ENCODE data around the gene NTM.

The NTM gene

DNA sequence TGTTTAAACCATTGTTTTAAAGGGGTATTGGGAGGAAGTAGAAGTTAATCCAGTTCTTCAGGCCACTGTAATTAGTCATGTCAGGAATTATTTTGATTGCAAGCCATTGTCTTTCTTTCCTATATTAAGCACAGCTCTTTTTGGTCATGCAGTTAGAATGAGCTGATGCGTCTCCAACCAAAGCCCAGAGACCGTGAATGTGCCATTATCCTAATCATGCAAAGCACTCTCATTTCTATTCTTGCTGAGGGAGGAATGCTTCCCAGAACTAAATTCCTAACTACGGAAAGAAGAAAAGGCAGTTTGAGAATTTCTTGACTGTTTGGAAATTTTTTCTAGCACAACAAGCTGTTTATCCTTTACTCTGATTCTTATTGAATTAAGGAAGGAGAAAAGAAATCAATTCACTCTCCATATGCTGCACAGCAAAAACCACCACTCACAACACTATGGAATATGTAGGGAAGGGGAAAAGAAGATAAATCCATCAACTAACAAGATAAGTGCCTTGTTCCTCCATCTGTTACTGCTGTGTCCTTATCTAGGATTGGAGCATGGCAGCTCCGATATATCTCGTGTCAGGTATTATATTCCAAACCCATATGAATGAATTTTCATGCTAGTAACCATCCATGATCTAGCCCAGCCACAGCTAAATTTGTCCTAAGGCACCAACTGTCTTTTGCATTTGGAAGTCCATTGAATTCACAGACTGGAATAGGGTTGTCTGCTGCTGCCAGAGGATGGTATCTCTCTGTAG, 70.8 kb downstream of the NTM start:
- Histone ChIP-seq H3K4me1 (ENCODE audit: control insufficient read depth in 1 of 2, insufficient read depth in 2 of 2, low read length in 2 of 2) (no peaks in the 10 kb centered on the region), H3K9ac (ENCODE audit: low read depth in 1 of 2, low read length in 2 of 2) (no peak overlapping the region), H3K4me3 (ENCODE audit: low read depth in 1 of 2, low read length in 2 of 2) (no peak overlapping the region), H3K27ac (ENCODE audit: low read depth, low read length) (no peak overlapping the region), H3K36me3 (ENCODE audit: control insufficient read depth in 1 of 2, insufficient read depth in 2 of 2, low read length in 2 of 2) (no peaks in the 10 kb centered on the region), H3K27me3 (ENCODE audit: control insufficient read depth in 1 of 2, insufficient read depth in 2 of 2, low read length in 2 of 2) (no peaks in the 10 kb centered on the region), H3K9me3 (ENCODE audit: control insufficient read depth in 1 of 2, low read length in 2 of 2) (peaks cover 0 to 5% of the 10 kb centered on the region in 2 donors)

- H3K36me3 ChIP-seq (ENCODE audit: control insufficient read depth in 1 of 2, insufficient read depth in 2 of 2, low read length in 2 of 2): no peaks in the 10 kb centered on the region
These were observed 76.3 kb downstream of the NTM start for GRCh38 chr11:131446590-131447275.

GRCh38 chr11:131447277-131447815, 76.9 kb downstream of the NTM start:
- no peaks in the 10 kb centered on the region for H3K27me3 ChIP-seq (ENCODE audit: control insufficient read depth in 1 of 2, insufficient read depth in 2 of 2, low read length in 2 of 2)
- H3K27ac ChIP-seq (ENCODE audit: low read depth, low read length): no peak overlapping the region
- no peaks in the 10 kb centered on the region for H3K36me3 ChIP-seq (ENCODE audit: control insufficient read depth in 1 of 2, insufficient read depth in 2 of 2, low read length in 2 of 2)
- H3K9me3 ChIP-seq (ENCODE audit: control insufficient read depth in 1 of 2, low read length in 2 of 2): no peaks in the 10 kb centered on the region
- H3K9ac ChIP-seq (ENCODE audit: low read depth in 1 of 2, low read length in 2 of 2): no peak overlapping the region
- no peaks in the 10 kb centered on the region for H3K4me1 ChIP-seq (ENCODE audit: control insufficient read depth in 1 of 2, insufficient read depth in 2 of 2, low read length in 2 of 2)
- H3K4me3 ChIP-seq (ENCODE audit: low read depth in 1 of 2, low read length in 2 of 2): no peak overlapping the region

More at GRCh38 chr11:131446590-131447275, 76.3 kb downstream of the NTM start:
- Histone ChIP-seq H3K9me3 (ENCODE audit: control insufficient read depth in 1 of 2, low read length in 2 of 2) (no peaks in the 10 kb centered on the region), H3K9ac (ENCODE audit: low read depth in 1 of 2, low read length in 2 of 2) (no peak overlapping the region), H3K27ac (ENCODE audit: low read depth, low read length) (no peak overlapping the region), H3K27me3 (ENCODE audit: control insufficient read depth in 1 of 2, insufficient read depth in 2 of 2, low read length in 2 of 2) (no peaks in the 10 kb centered on the region), H3K4me1 (ENCODE audit: control insufficient read depth in 1 of 2, insufficient read depth in 2 of 2, low read length in 2 of 2) (no peaks in the 10 kb centered on the region), H3K4me3 (ENCODE audit: low read depth in 1 of 2, low read length in 2 of 2) (no peak overlapping the region)

DNA sequence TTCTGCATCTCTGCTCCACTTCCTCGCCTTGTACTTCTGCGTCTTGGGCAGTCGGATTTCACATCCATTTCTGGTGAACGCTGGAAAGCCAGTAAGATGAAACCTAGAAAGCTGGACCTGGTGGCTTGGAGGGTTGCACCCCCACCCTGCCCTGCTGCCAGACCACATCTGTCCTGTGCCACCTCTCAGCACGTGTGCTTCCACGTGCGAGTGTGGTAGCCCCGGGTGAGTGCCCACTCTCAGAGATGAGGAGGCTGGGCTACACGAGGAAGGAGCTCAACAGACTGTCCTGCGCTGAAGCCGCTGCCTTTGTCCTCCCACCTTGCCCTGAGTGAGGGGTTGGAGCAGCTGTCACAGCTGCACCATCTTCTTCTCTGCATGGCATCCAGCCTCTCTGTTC, 77.5 kb downstream of the NTM start:
- Histone ChIP-seq H3K27ac (ENCODE audit: low read depth, low read length) (no peak overlapping the region), H3K36me3 (ENCODE audit: control insufficient read depth in 1 of 2, insufficient read depth in 2 of 2, low read length in 2 of 2) (no peaks in the 10 kb centered on the region), H3K4me1 (ENCODE audit: control insufficient read depth in 1 of 2, insufficient read depth in 2 of 2, low read length in 2 of 2) (no peaks in the 10 kb centered on the region), H3K9me3 (ENCODE audit: control insufficient read depth in 1 of 2, low read length in 2 of 2) (no peaks in the 10 kb centered on the region), H3K4me3 (ENCODE audit: low read depth in 1 of 2, low read length in 2 of 2) (no peak overlapping the region), H3K27me3 (ENCODE audit: control insufficient read depth in 1 of 2, insufficient read depth in 2 of 2, low read length in 2 of 2) (no peaks in the 10 kb centered on the region), H3K9ac (ENCODE audit: low read depth in 1 of 2, low read length in 2 of 2) (no peak overlapping the region)

DNA sequence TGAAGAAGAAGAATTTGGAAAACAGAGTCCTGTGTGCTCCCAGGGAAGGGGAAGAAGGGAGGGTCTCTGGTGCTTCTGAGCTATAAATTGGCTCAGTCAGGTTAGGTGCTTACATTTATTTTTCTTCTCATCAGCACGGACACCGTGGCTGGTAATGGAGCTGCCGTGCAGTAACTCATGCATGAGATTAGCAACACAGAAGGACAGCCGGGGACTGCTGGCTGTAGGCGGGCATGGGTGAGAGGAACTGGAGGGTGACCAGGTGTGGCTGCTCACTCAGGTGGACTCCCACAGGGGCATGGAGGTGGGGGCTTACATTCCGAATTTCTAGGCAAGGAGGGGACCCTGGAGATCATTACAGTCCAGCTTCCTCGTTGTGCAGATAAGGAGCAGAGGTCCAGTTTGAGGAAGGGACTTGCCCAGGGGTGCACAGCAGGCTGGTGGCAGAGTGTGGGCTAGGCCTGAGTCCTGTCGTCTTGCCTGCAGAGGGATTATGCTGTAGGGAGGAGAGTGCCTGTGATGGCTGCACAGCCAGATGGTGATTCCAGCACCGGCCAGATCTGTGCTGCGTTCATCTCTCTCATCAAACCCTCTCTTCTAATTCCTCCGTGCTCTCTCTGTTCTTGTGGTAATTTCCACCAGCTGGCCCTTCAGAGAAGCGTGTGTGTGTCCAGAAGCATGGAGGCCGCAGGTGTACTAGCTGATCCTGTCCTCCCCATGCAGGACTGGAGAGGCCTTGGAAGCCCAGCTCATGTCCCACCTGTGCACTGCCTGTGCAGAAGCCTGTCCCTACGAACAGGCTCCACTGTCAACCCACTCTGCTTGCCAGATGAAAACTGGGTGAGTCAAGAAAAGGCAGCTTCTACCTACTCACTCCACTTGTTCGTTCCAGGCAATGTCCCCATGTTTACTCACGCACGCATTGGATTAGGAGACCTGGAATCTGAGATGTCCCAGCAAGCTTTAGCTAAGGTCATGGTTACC, 78.9 kb downstream of the NTM start:
- H3K9ac ChIP-seq (ENCODE audit: low read depth in 1 of 2, low read length in 2 of 2): no peak overlapping the region
- no peaks in the 10 kb centered on the region for H3K36me3 ChIP-seq (ENCODE audit: control insufficient read depth in 1 of 2, insufficient read depth in 2 of 2, low read length in 2 of 2)
- H3K27ac ChIP-seq (ENCODE audit: low read depth, low read length): no peak overlapping the region
- no peaks in the 10 kb centered on the region for H3K27me3 ChIP-seq (ENCODE audit: control insufficient read depth in 1 of 2, insufficient read depth in 2 of 2, low read length in 2 of 2)
- H3K4me1 ChIP-seq (ENCODE audit: control insufficient read depth in 1 of 2, insufficient read depth in 2 of 2, low read length in 2 of 2): no peaks in the 10 kb centered on the region
- H3K9me3 ChIP-seq (ENCODE audit: control insufficient read depth in 1 of 2, low read length in 2 of 2): no peaks in the 10 kb centered on the region
- no peak overlapping the region for H3K4me3 ChIP-seq (ENCODE audit: low read depth in 1 of 2, low read length in 2 of 2)

- no peak overlapping the region for H3K27ac ChIP-seq (ENCODE audit: low read depth, low read length)
- H3K4me3 ChIP-seq (ENCODE audit: low read depth in 1 of 2, low read length in 2 of 2): no peak overlapping the region
- no peak overlapping the region for H3K9ac ChIP-seq (ENCODE audit: low read depth in 1 of 2, low read length in 2 of 2)
These were observed 84.1 kb downstream of the NTM start for GRCh38 chr11:131454490-131454889.

DNA sequence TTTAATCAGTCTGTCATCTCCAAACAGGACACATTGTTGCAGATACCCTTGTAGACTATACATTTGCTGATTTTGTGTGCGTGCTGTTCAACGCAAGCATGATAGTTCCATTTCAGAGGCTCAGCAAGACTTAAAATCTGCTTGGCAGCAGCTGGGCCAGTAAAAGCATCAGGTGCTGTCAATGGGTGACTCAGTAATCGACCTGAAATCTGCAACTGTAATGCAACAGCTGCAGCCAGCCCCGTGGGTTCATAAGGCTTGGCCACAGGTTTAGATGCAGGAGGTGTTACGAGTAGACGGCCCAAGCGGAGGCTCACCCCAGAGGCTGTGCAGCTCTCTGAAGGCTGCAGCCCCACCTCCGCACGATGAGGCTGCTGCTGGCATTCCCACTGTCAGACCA, 84.6 kb downstream of the NTM start:
- Histone ChIP-seq H3K9me3 (ENCODE audit: control insufficient read depth in 1 of 2, low read length in 2 of 2) (no peaks in the 10 kb centered on the region), H3K4me3 (ENCODE audit: low read depth in 1 of 2, low read length in 2 of 2) (no peak overlapping the region), H3K4me1 (ENCODE audit: control insufficient read depth in 1 of 2, insufficient read depth in 2 of 2, low read length in 2 of 2) (no peaks in the 10 kb centered on the region), H3K27me3 (ENCODE audit: control insufficient read depth in 1 of 2, insufficient read depth in 2 of 2, low read length in 2 of 2) (peaks cover 0 to 4% of the 10 kb centered on the region in 2 donors), H3K27ac (ENCODE audit: low read depth, low read length) (no peak overlapping the region), H3K36me3 (ENCODE audit: control insufficient read depth in 1 of 2, insufficient read depth in 2 of 2, low read length in 2 of 2) (no peaks in the 10 kb centered on the region), H3K9ac (ENCODE audit: low read depth in 1 of 2, low read length in 2 of 2) (no peak overlapping the region)

More at GRCh38 chr11:131454490-131454889, 84.1 kb downstream of the NTM start:
- Histone ChIP-seq H3K27me3 (ENCODE audit: control insufficient read depth in 1 of 2, insufficient read depth in 2 of 2, low read length in 2 of 2) (peaks cover 0 to 4% of the 10 kb centered on the region in 2 donors), H3K4me1 (ENCODE audit: control insufficient read depth in 1 of 2, insufficient read depth in 2 of 2, low read length in 2 of 2) (no peaks in the 10 kb centered on the region), H3K36me3 (ENCODE audit: control insufficient read depth in 1 of 2, insufficient read depth in 2 of 2, low read length in 2 of 2) (no peaks in the 10 kb centered on the region), H3K9me3 (ENCODE audit: control insufficient read depth in 1 of 2, low read length in 2 of 2) (no peaks in the 10 kb centered on the region)

GRCh38 chr11:131455843-131456704, 85.7 kb downstream of the NTM start:
- Histone ChIP-seq H3K9me3 (ENCODE audit: control insufficient read depth in 1 of 2, low read length in 2 of 2) (no peaks in the 10 kb centered on the region), H3K36me3 (ENCODE audit: control insufficient read depth in 1 of 2, insufficient read depth in 2 of 2, low read length in 2 of 2) (no peaks in the 10 kb centered on the region), H3K4me3 (ENCODE audit: low read depth in 1 of 2, low read length in 2 of 2) (no peak overlapping the region), H3K27ac (ENCODE audit: low read depth, low read length) (no peak overlapping the region), H3K9ac (ENCODE audit: low read depth in 1 of 2, low read length in 2 of 2) (no peak overlapping the region), H3K27me3 (ENCODE audit: control insufficient read depth in 1 of 2, insufficient read depth in 2 of 2, low read length in 2 of 2) (peaks cover 0 to 4% of the 10 kb centered on the region in 2 donors), H3K4me1 (ENCODE audit: control insufficient read depth in 1 of 2, insufficient read depth in 2 of 2, low read length in 2 of 2) (no peaks in the 10 kb centered on the region)

DNA sequence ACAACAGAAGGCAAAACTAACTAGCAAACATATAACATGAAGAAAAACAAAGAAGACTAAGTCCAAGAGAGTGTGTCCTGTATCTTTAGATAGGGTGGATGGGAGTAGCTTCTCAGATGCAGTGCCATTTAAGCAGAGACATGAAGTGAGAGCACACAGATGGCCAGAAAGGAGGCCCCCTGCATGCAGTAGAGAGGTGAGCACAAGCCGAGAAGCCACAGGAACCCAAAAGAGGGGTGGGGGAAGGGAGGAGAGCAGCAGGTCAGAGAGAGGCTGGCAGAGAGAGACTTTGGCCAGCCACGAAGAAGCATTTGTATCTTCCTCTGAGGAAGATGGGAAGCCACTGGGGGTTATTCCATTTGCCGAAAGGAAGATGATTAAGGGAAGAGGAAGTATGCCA, 86.7 kb downstream of the NTM start:
- Histone ChIP-seq H3K36me3 (ENCODE audit: control insufficient read depth in 1 of 2, insufficient read depth in 2 of 2, low read length in 2 of 2) (no peaks in the 10 kb centered on the region), H3K9me3 (ENCODE audit: control insufficient read depth in 1 of 2, low read length in 2 of 2) (no peaks in the 10 kb centered on the region), H3K27me3 (ENCODE audit: control insufficient read depth in 1 of 2, insufficient read depth in 2 of 2, low read length in 2 of 2) (peaks cover 0 to 4% of the 10 kb centered on the region in 2 donors), H3K4me3 (ENCODE audit: low read depth in 1 of 2, low read length in 2 of 2) (no peak overlapping the region), H3K9ac (ENCODE audit: low read depth in 1 of 2, low read length in 2 of 2) (no peak overlapping the region), H3K27ac (ENCODE audit: low read depth, low read length) (no peak overlapping the region), H3K4me1 (ENCODE audit: control insufficient read depth in 1 of 2, insufficient read depth in 2 of 2, low read length in 2 of 2) (no peaks in the 10 kb centered on the region)
